H1 (cell line): ENCODE data around the gene HOXA11. TPM values are rescaled to one million over a fixed set of nuclear protein-coding genes. Genes with fewer than 3 reads are reported as not detected.

ENCODE experiments used
- CTCF ChIA-PET: fragments of 300-600 bp; sonication (Branson Sonifier 250); formaldehyde crosslinking; loops from one replicate; lab custom pipeline; 2021; ENCODE audit not compliant: partially characterized antibody; lab: Charles Lee
- POLR2A ChIA-PET: fragments of 300-600 bp; sonication (Branson Sonifier 250); formaldehyde crosslinking; loops from one replicate; lab custom pipeline; 2021; ENCODE audit warnings: inconsistent platforms; ENCODE audit not compliant: partially characterized antibody; lab: Charles Lee
- DNase-seq, 2 experiments: peaks; one replicate each; pipeline versions ENCODE4 v3.0.0 to v3.0.0-alpha.2; 2010 to 2022; ENCODE audit warnings: low spot score in 2 of 2, low read depth in 1 of 2, mixed read lengths in 1 of 2
- FAIRE-seq: peaks from 2 replicates; lab custom pipeline; 2011; peaks lifted over from hg19 to GRCh38; lab: Jason Lieb, UNC
- H2AFZ ChIP-seq: 2 replicates; pipeline ENCODE4 v1.8.1; 2012; ENCODE audit warnings: low read length, inconsistent platforms
- H2AK5ac ChIP-seq: 2 replicates; pipeline ENCODE4 v1.6.1; 2013; ENCODE audit warnings: low read depth, low read length
- H2BK120ac ChIP-seq: replicated peaks from 2 replicates; pipeline ENCODE3; 2013; ENCODE audit warnings: low read depth, low read length, inconsistent platforms
- H2BK12ac ChIP-seq: 2 replicates; pipeline ENCODE4 v1.6.1; 2013; ENCODE audit warnings: low read depth, low read length
- H2BK15ac ChIP-seq: 2 replicates; pipeline ENCODE4 v1.6.1; 2013; ENCODE audit warnings: low read length
- H2BK20ac ChIP-seq: 2 replicates; pipeline ENCODE4 v1.6.1; 2013; ENCODE audit warnings: low read length
- H2BK5ac ChIP-seq: 2 replicates; pipeline ENCODE4 v1.6.1; 2013; ENCODE audit warnings: low read depth, low read length
- H3K14ac ChIP-seq: 2 replicates; pipeline ENCODE4 v1.6.1; 2013; ENCODE audit warnings: inconsistent platforms; ENCODE audit not compliant: insufficient read length
- H3K18ac ChIP-seq: 2 replicates; pipeline ENCODE4 v1.6.1; 2013; ENCODE audit warnings: low read length; ENCODE audit errors: extremely low read depth
- H3K23ac ChIP-seq: 2 replicates; pipeline ENCODE4 v1.6.1; 2013; ENCODE audit warnings: inconsistent platforms; ENCODE audit not compliant: insufficient read length
- H3K23me2 ChIP-seq: 2 replicates; pipeline ENCODE4 v1.6.1; 2013; ENCODE audit warnings: low read depth, low read length
- H3K27ac ChIP-seq: 2 replicates; pipeline ENCODE4 v1.6.1; 2011; ENCODE audit warnings: low read depth, low read length, inconsistent platforms
- H3K27me3 ChIP-seq, 4 experiments: replicated peaks in 1 of 4; 1 replicate in 1 of 4; 2 replicates in 3 of 4; pipeline versions ENCODE4 v1.6.1 to v1.8.1; 2011 to 2013; ENCODE audit warnings: low read length in 3 of 4, mild to moderate bottlenecking in 3 of 4, inconsistent platforms in 2 of 4, mixed read lengths in 2 of 4, moderate library complexity in 1 of 4; ENCODE audit not compliant: control insufficient read depth in 3 of 4, insufficient read depth in 3 of 4; ENCODE audit errors: extremely low read depth in 1 of 4
- H3K36me3 ChIP-seq, 4 experiments: 2 replicates each; pipeline versions ENCODE4 v1.6.1 to v1.8.1; 2011 to 2013; ENCODE audit warnings: mild to moderate bottlenecking in 4 of 4, low read length in 3 of 4, moderate library complexity in 2 of 4, control low read depth in 1 of 4, inconsistent platforms in 1 of 4; ENCODE audit not compliant: insufficient read depth in 4 of 4, control insufficient read depth in 2 of 4
- H3K4ac ChIP-seq: replicated peaks from 2 replicates; pipeline ENCODE3; 2013; ENCODE audit warnings: low read length, low read depth, mixed read lengths, inconsistent platforms; ENCODE audit not compliant: insufficient read length
- H3K4me1 ChIP-seq, 4 experiments: replicated peaks in 1 of 4; 1 replicate in 1 of 4; 2 replicates in 3 of 4; pipeline versions ENCODE4 v1.6.1 to v1.8.1; 2011 to 2013; ENCODE audit warnings: low read length in 3 of 4, inconsistent platforms in 2 of 4, mixed read lengths in 1 of 4; ENCODE audit not compliant: insufficient read depth in 4 of 4, control insufficient read depth in 3 of 4
- H3K4me2 ChIP-seq, 2 experiments: 2 replicates each; pipeline versions ENCODE4 v1.6.1 to v1.8.1; 2011 to 2013; ENCODE audit warnings: low read depth in 2 of 2, low read length in 2 of 2, control low read depth in 1 of 2, inconsistent platforms in 1 of 2, mild to moderate bottlenecking in 1 of 2; ENCODE audit not compliant: insufficient read depth in 1 of 2
- H3K4me3 ChIP-seq, 4 experiments: fragments of 200-600, 300-600 bp in 1 of 4; sonication (generic), shearing (Covaris generic), sonication (Bioruptor Twin) in 1 of 4; 2 replicates each; pipeline versions ENCODE4 v1.5.1 to v1.8.1; 2011 to 2016; ENCODE audit warnings: low read length in 4 of 4, low read depth in 3 of 4, control low read depth in 2 of 4, inconsistent platforms in 2 of 4, mild to moderate bottlenecking in 2 of 4, mixed read lengths in 1 of 4, moderate library complexity in 1 of 4; ENCODE audit not compliant: insufficient read depth in 2 of 4; ENCODE audit errors: extremely low read depth in 1 of 4
- H3K56ac ChIP-seq: replicated peaks from 2 replicates; pipeline ENCODE3; 2013; ENCODE audit warnings: low read depth, mild to moderate bottlenecking, mixed read lengths, low read length, inconsistent platforms; ENCODE audit not compliant: insufficient read length
- H3K79me1 ChIP-seq: 2 replicates; pipeline ENCODE4 v1.6.1; 2013; ENCODE audit warnings: low read depth, low read length, control low read depth
- H3K79me2 ChIP-seq, 2 experiments: 2 replicates each; pipeline versions ENCODE4 v1.6.1 to v1.8.1; 2012 to 2013; ENCODE audit warnings: low read length in 2 of 2, mild to moderate bottlenecking in 2 of 2, inconsistent platforms in 1 of 2; ENCODE audit not compliant: insufficient read depth in 2 of 2, control insufficient read depth in 1 of 2
- H3K9ac ChIP-seq, 4 experiments: replicated peaks in 1 of 4; 1 replicate in 1 of 4; 2 replicates in 3 of 4; pipeline versions ENCODE4 v1.6.1 to v1.8.1; 2011 to 2013; ENCODE audit warnings: low read depth in 3 of 4, low read length in 3 of 4, control low read depth in 2 of 4, mild to moderate bottlenecking in 2 of 4, moderate library complexity in 2 of 4, inconsistent platforms in 1 of 4; ENCODE audit errors: extremely low read depth in 1 of 4
- H3K9me3 ChIP-seq, 2 experiments: 2 replicates each; pipeline versions ENCODE4 v1.6.1 to v1.8.1; 2012 to 2013; ENCODE audit warnings: mild to moderate bottlenecking in 2 of 2, moderate library complexity in 2 of 2, control low read depth in 1 of 2, inconsistent platforms in 1 of 2, low read depth in 1 of 2, low read length in 1 of 2, mixed read lengths in 1 of 2; ENCODE audit not compliant: insufficient read depth in 2 of 2
- H4K20me1 ChIP-seq, 2 experiments: replicated peaks in 1 of 2; 2 replicates each; pipeline versions ENCODE3 to v1.8.1; 2011 to 2013; ENCODE audit warnings: inconsistent platforms in 2 of 2, low read length in 2 of 2, mild to moderate bottlenecking in 1 of 2; ENCODE audit not compliant: insufficient read depth in 2 of 2, control insufficient read depth in 1 of 2
- H4K5ac ChIP-seq: 2 replicates; pipeline ENCODE4 v1.6.1; 2013; ENCODE audit warnings: low read length, low read depth, mixed read lengths, inconsistent platforms; ENCODE audit not compliant: insufficient read length
- H4K8ac ChIP-seq: 2 replicates; pipeline ENCODE4 v1.8.0; 2013; ENCODE audit warnings: mild to moderate bottlenecking, moderate library complexity, low read length, inconsistent platforms; ENCODE audit not compliant: insufficient read depth; ENCODE audit errors: extremely low read depth
- H4K91ac ChIP-seq: replicated peaks from 2 replicates; pipeline ENCODE3; 2013; ENCODE audit warnings: low read length, mixed read lengths, inconsistent platforms; ENCODE audit not compliant: insufficient read length
- BACH1 ChIP-seq: IDR thresholded peaks from 2 replicates; pipeline ENCODE4 v1.6.1; 2012; ENCODE audit warnings: low read length, improper control_type of control experiment
- CBX8 ChIP-seq: fragments of 300-800, 300-1000 bp; sonication (generic); IDR thresholded peaks from 2 replicates; pipeline ENCODE4 v1.7.1; 2016; ENCODE audit warnings: low read depth, low read length, borderline replicate concordance
- EZH2 ChIP-seq: fragments of 200-600 bp; sonication (generic); IDR thresholded peaks from 2 replicates; pipeline ENCODE4 v1.7.1; 2012; ENCODE audit warnings: low read depth, mild to moderate bottlenecking, moderate library complexity, low read length, inconsistent platforms; ENCODE audit not compliant: severe bottlenecking
- HDAC6 ChIP-seq: IDR thresholded peaks from one replicate; pipeline ENCODE4 v1.7.1; 2012; ENCODE audit warnings: low read depth, mild to moderate bottlenecking, inconsistent platforms, low read length, moderate library complexity
- KDM4A ChIP-seq: IDR thresholded peaks from one replicate; pipeline ENCODE4 v1.7.1; 2012; ENCODE audit warnings: low read depth, mild to moderate bottlenecking, moderate library complexity, low read length, inconsistent platforms; ENCODE audit not compliant: severe bottlenecking
- RNF2 ChIP-seq: fragments of 200-900, 300-1000 bp; sonication (generic); IDR thresholded peaks from 2 replicates; pipeline ENCODE4 v1.7.1; 2016; ENCODE audit warnings: borderline replicate concordance, low read depth, mild to moderate bottlenecking, antibody characterized with exemption, low read length; ENCODE audit not compliant: poor library complexity, severe bottlenecking; ENCODE audit errors: missing control alignments
- SUZ12 ChIP-seq: fragments of 200-600 bp; sonication (generic); IDR thresholded peaks from 2 replicates; pipeline ENCODE4 v1.6.1; 2012; ENCODE audit warnings: mild to moderate bottlenecking, inconsistent platforms, low read length, moderate library complexity, mixed read lengths
- WGBS, 2 experiments: shearing (Covaris generic) in 1 of 2; methylation state at CpG; one replicate each; pipeline versions ENCODE4 v1.1.6 to v1.1.7; 2013 to 2015; ENCODE audit warnings: low lambda C conversion rate in 2 of 2, mixed read lengths in 2 of 2, inconsistent platforms in 1 of 2, low coverage in 1 of 2, missing lambda C conversion rate in 1 of 2; ENCODE audit not compliant: insufficient replicate concordance in 2 of 2, insufficient coverage in 1 of 2, insufficient read length in 1 of 2; ENCODE audit errors: extremely low coverage in 1 of 2, missing lambda C conversion rate in 1 of 2; 5-methylcytosine and 5-hydroxymethylcytosine counted together
- polyA plus RNA-seq, 7 experiments: library from polyadenylated mRNA; depleted of rRNA in 3 of 7; stranded (reverse) in 5 of 7; unstranded in 2 of 7; fragments of >200 nt in 5 of 7; fragments of 200-250 nt in 2 of 7; gene quantifications; 1 replicate in 5 of 7; 2 replicates in 1 of 7; 4 replicates in 1 of 7; pipeline versions ENCODE4 v1.2.1 to v1.2.3, GENCODE V29; 2011 to 2013; ENCODE audit warnings: missing spikeins in 2 of 7, mixed read lengths in 2 of 7
- total RNA-seq: library from RNA; stranded (reverse); fragmentation: NEBNext Ultra II Directional; extraction: Animal tissue kit (Norgen Biotek cat#: 25700); gene quantifications from 2 replicates; pipeline ENCODE4 v1.2.1, GENCODE V29; 2021

HOXA11 gene
- total and polyA plus RNA-seq, 2 of the 8 experiments (the other 6 are each of a cell fraction or from before 2014, with no cell fraction given), result not detected

- Histone ChIP-seq H3K4me3 (no peak overlapping the region), H4K20me1 (peaks cover 26 to 33% of the 10 kb centered on the region in 2 experiments), H2BK5ac (no peak overlapping the region), H3K4me1 (peaks cover 0 to 9% (median 5%) of the 10 kb centered on the region in 4 experiments; a peak in 5 of 7 replicates), H3K56ac (no peak overlapping the region), H2BK20ac (no peak overlapping the region), H3K18ac (no peak overlapping the region), H3K23me2 (peaks cover 9% of the 10 kb centered on the region), H3K9me3 (peaks cover 0 to 3% of the 10 kb centered on the region in 2 experiments; a peak in 1 of 4 replicates), H2BK120ac (no peak overlapping the region), H3K36me3 (peaks cover 0 to 6% (median 0%) of the 10 kb centered on the region in 4 experiments; a peak in 1 of 8 replicates), H4K91ac (no peak overlapping the region), H3K27ac (no peak overlapping the region), H3K79me2 (no peaks in the 10 kb centered on the region), H4K5ac (no peak overlapping the region), H3K79me1 (no peaks in the 10 kb centered on the region), H3K9ac (no peak overlapping the region), H2BK12ac (no peak overlapping the region), H3K27me3 (peaks cover 96 to 100% (median 99%) of the 10 kb centered on the region in 4 experiments), H3K23ac (no peak overlapping the region), H2AK5ac (no peak overlapping the region), H2BK15ac (no peak overlapping the region), H3K4me2 (no peak overlapping the region), H4K8ac (no peak overlapping the region), H3K14ac (no peak overlapping the region), H2AFZ (no peak overlapping the region), H3K4ac (no peak overlapping the region)
- WGBS, 2 experiments, result 37% methylated on average over 47 of the region's 47 CpGs; no CpG with 5 or more reads in 1 of the 2 experiments
- DNase-seq, result peak in 1 of 2 experiments; percentile 51
- no peak for FAIRE-seq
- TF ChIP-seq HDAC6 (no peak), RNF2 (peak; percentile 86), EZH2 (peak; percentile 99), SUZ12 (peak; percentile 97), CBX8 (peak; percentile 59; the same call in 1 of the 2 replicates), KDM4A (no peak), BACH1 (no peak)
- CTCF ChIA-PET, result interaction anchor here (0.8 to 12.5 kb wide), 19 partner anchors 8 to 1248 kb away, joined by 3 to 123 read pairs (median 14); partner anchors contain the start of genes HOXA1, HOXA10, HOXA3 and HOXA9
- POLR2A ChIA-PET, result no interaction called here
These were observed 39.7 kb downstream of the HOXA11 start for GRCh38 chr7:27145165-27145913.
